Mesenchymal stem cell (in vitro differentiated cells and primary cell): ENCODE results near the gene FXYD5.

ENCODE experiments used
- DNase-seq: peaks from one replicate; pipeline ENCODE4 v3.0.0-alpha.2; 2013
- H2AFZ ChIP-seq: one replicate; pipeline ENCODE4 v1.6.1; 2013; ENCODE audit warnings: low read depth, mild to moderate bottlenecking, control low read depth, inconsistent platforms, low read length, moderate library complexity
- H2AK5ac ChIP-seq: 2 replicates; pipeline ENCODE4 v1.6.1; 2013; ENCODE audit warnings: low read length, moderate library complexity, mild to moderate bottlenecking, inconsistent platforms; ENCODE audit not compliant: severe bottlenecking
- H2BK120ac ChIP-seq: one replicate; pipeline ENCODE4 v1.6.1; 2013; ENCODE audit warnings: low read depth, mild to moderate bottlenecking, inconsistent platforms, low read length, moderate library complexity
- H2BK12ac ChIP-seq, 2 experiments: one replicate each; pipeline ENCODE4 v1.6.1; 2013; ENCODE audit warnings: inconsistent platforms in 2 of 2, low read length in 2 of 2, mild to moderate bottlenecking in 2 of 2, moderate library complexity in 2 of 2, control low read depth in 1 of 2
- H2BK15ac ChIP-seq: one replicate; pipeline ENCODE4 v1.6.1; 2013; ENCODE audit warnings: mild to moderate bottlenecking, low read depth, inconsistent platforms; ENCODE audit not compliant: poor library complexity, severe bottlenecking
- H2BK5ac ChIP-seq: 2 replicates; pipeline ENCODE4 v1.6.1; 2013; ENCODE audit warnings: low read depth, mild to moderate bottlenecking, low read length, control low read depth, inconsistent platforms; ENCODE audit not compliant: poor library complexity, severe bottlenecking
- H3K14ac ChIP-seq, 2 experiments: one replicate each; pipeline ENCODE4 v1.6.1; 2013; ENCODE audit warnings: inconsistent platforms in 2 of 2, low read length in 2 of 2, control low read depth in 1 of 2, mild to moderate bottlenecking in 1 of 2, moderate library complexity in 1 of 2
- H3K18ac ChIP-seq, 2 experiments: one replicate each; pipeline ENCODE4 v1.6.1; 2013; ENCODE audit warnings: inconsistent platforms in 2 of 2, low read length in 2 of 2, control low read depth in 1 of 2, low read depth in 1 of 2, mild to moderate bottlenecking in 1 of 2
- H3K23ac ChIP-seq, 2 experiments: one replicate each; pipeline ENCODE4 v1.6.1; 2013; ENCODE audit warnings: inconsistent platforms in 2 of 2, low read length in 2 of 2, mild to moderate bottlenecking in 2 of 2, moderate library complexity in 2 of 2, control low read depth in 1 of 2
- H3K27ac ChIP-seq: 2 replicates; pipeline ENCODE4 v1.5.1; 2013; ENCODE audit warnings: mild to moderate bottlenecking, moderate library complexity, low read length, control low read depth, inconsistent platforms; ENCODE audit not compliant: poor library complexity, severe bottlenecking
- H3K27me3 ChIP-seq, 2 experiments: 2 replicates each; pipeline versions ENCODE4 v1.6.1 to v1.7.0; 2013; ENCODE audit warnings: low read length in 2 of 2, mild to moderate bottlenecking in 2 of 2, moderate library complexity in 2 of 2, control low read depth in 1 of 2, inconsistent platforms in 1 of 2; ENCODE audit not compliant: control insufficient read depth in 1 of 2, insufficient read depth in 1 of 2
- H3K36me3 ChIP-seq, 2 experiments: 2 replicates each; pipeline versions ENCODE4 v1.6.1 to v1.7.0; 2013; ENCODE audit warnings: low read length in 2 of 2, control low read depth in 1 of 2, inconsistent platforms in 1 of 2, low read depth in 1 of 2, mild to moderate bottlenecking in 1 of 2; ENCODE audit not compliant: insufficient read depth in 2 of 2, control insufficient read depth in 1 of 2
- H3K4ac ChIP-seq, 2 experiments: one replicate each; pipeline ENCODE4 v1.6.1; 2013; ENCODE audit warnings: inconsistent platforms in 2 of 2, low read length in 2 of 2, mild to moderate bottlenecking in 2 of 2, moderate library complexity in 2 of 2, control low read depth in 1 of 2, low read depth in 1 of 2
- H3K4me1 ChIP-seq: 2 replicates; pipeline ENCODE4 v1.6.1; 2013; ENCODE audit warnings: low read depth, low read length, control low read depth; ENCODE audit not compliant: control insufficient read depth, insufficient read depth
- H3K4me2 ChIP-seq: 2 replicates; pipeline ENCODE4 v1.6.1; 2013; ENCODE audit warnings: low read length, mild to moderate bottlenecking, inconsistent platforms; ENCODE audit not compliant: poor library complexity, severe bottlenecking
- H3K4me3 ChIP-seq, 2 experiments: 2 replicates each; pipeline versions ENCODE4 v1.5.1 to v1.7.0; 2013; ENCODE audit warnings: low read length in 2 of 2, mild to moderate bottlenecking in 2 of 2, control low read depth in 1 of 2, low read depth in 1 of 2; ENCODE audit not compliant: insufficient read depth in 1 of 2
- H3K79me1 ChIP-seq: replicated peaks from 2 replicates; pipeline ENCODE4 v1.6.1; 2013; ENCODE audit warnings: mild to moderate bottlenecking, control low read depth, low read length, inconsistent platforms; ENCODE audit not compliant: poor library complexity, severe bottlenecking
- H3K9ac ChIP-seq: 2 replicates; pipeline ENCODE4 v1.7.0; 2013; ENCODE audit warnings: mild to moderate bottlenecking, low read length, moderate library complexity
- H3K9me3 ChIP-seq: 2 replicates; pipeline ENCODE4 v1.7.0; 2013; ENCODE audit warnings: mild to moderate bottlenecking, low read length; ENCODE audit not compliant: control insufficient read depth
- H4K8ac ChIP-seq: one replicate; pipeline ENCODE4 v1.6.1; 2013; ENCODE audit warnings: inconsistent platforms, mild to moderate bottlenecking, low read length, moderate library complexity
- H4K91ac ChIP-seq: one replicate; pipeline ENCODE4 v1.6.1; 2013; ENCODE audit warnings: mild to moderate bottlenecking, low read length, inconsistent platforms
- WGBS: methylation state at CpG from one replicate; pipeline ENCODE4 v1.1.7; 2013; ENCODE audit warnings: mixed read lengths; 5-methylcytosine and 5-hydroxymethylcytosine counted together

FXYD5 gene

GRCh38 chr19:35164418-35164817, 9.9 kb downstream of the FXYD5 start:
- Histone ChIP-seq H4K8ac (no peak overlapping the region), H3K4me1 (peaks cover 19% of the 10 kb centered on the region), H3K9me3 (peaks cover 58% of the 10 kb centered on the region), H2BK12ac (no peak overlapping the region), H2BK15ac (no peak overlapping the region), H3K23ac (no peak overlapping the region), H2BK120ac (no peak overlapping the region), H3K18ac (no peak overlapping the region), H2AFZ (no peak overlapping the region), H3K79me1 (peaks cover 2% of the 10 kb centered on the region), H3K27ac (peak overlapping the region; percentile 27), H3K27me3 (no peaks in the 10 kb centered on the region), H3K14ac (no peak overlapping the region), H3K4ac (no peak overlapping the region), H3K36me3 (peaks cover 27 to 92% of the 10 kb centered on the region in 2 experiments), H4K91ac (no peak overlapping the region), H3K9ac (no peak overlapping the region), H3K4me2 (no peak overlapping the region), H2AK5ac (no peak overlapping the region), H2BK5ac (no peak overlapping the region), H3K4me3 (peak overlapping the region in 1 of 2 experiments; percentile 21)
- 94% methylated on average over 1 of the region's 2 CpGs for WGBS
- no peak for DNase-seq

GRCh38 chr19:35165200-35166058, 10.9 kb downstream of the FXYD5 start:
- DNase-seq, result no peak
- no peaks in the 10 kb centered on the region for H3K27me3 ChIP-seq
- H4K91ac ChIP-seq, result no peak overlapping the region
- H4K8ac ChIP-seq, result no peak overlapping the region
- H3K4ac ChIP-seq, result no peak overlapping the region
- peaks cover 19% of the 10 kb centered on the region for H3K4me1 ChIP-seq
- H3K27ac ChIP-seq, result no peak overlapping the region
- no peak overlapping the region for H3K4me3 ChIP-seq
- H3K9me3 ChIP-seq, result peaks cover 58% of the 10 kb centered on the region
- no peak overlapping the region for H3K4me2 ChIP-seq
- H3K36me3 ChIP-seq, result peaks cover 33 to 91% of the 10 kb centered on the region in 2 experiments
- H2AFZ ChIP-seq, result no peak overlapping the region
- WGBS, result 76% methylated on average over 5 of the region's 5 CpGs
- H3K79me1 ChIP-seq, result peaks cover 2% of the 10 kb centered on the region
- peak overlapping the region; percentile 5 for H2BK5ac ChIP-seq
- peak overlapping the region; percentile 50 for H2AK5ac ChIP-seq
- no peak overlapping the region for H3K9ac ChIP-seq
- no peak overlapping the region for H3K23ac ChIP-seq
- H2BK15ac ChIP-seq, result no peak overlapping the region
- H2BK120ac ChIP-seq, result no peak overlapping the region
- H2BK12ac ChIP-seq, result no peak overlapping the region
- H3K18ac ChIP-seq, result no peak overlapping the region
- H3K14ac ChIP-seq, result no peak overlapping the region

GRCh38 chr19:35166100-35167063, 11.8 kb downstream of the FXYD5 start:
- Histone ChIP-seq H3K23ac (no peak overlapping the region), H3K4me3 (no peak overlapping the region), H3K18ac (no peak overlapping the region), H3K4me1 (peaks cover 19% of the 10 kb centered on the region), H3K4ac (no peak overlapping the region), H3K27me3 (no peaks in the 10 kb centered on the region), H3K27ac (peak overlapping the region; percentile 51), H3K9ac (no peak overlapping the region), H2AFZ (no peak overlapping the region), H4K91ac (no peak overlapping the region), H4K8ac (no peak overlapping the region), H2BK5ac (no peak overlapping the region), H3K36me3 (peaks cover 34 to 88% of the 10 kb centered on the region in 2 experiments), H3K9me3 (peaks cover 54% of the 10 kb centered on the region), H2AK5ac (peak overlapping the region; percentile 11), H2BK12ac (no peak overlapping the region), H2BK120ac (no peak overlapping the region), H3K4me2 (no peak overlapping the region), H3K79me1 (peaks cover 2% of the 10 kb centered on the region), H2BK15ac (no peak overlapping the region), H3K14ac (no peak overlapping the region)
- no peak for DNase-seq
- WGBS, result 100% methylated on average over 1 of the region's 7 CpGs
